ENCODE results near the gene LITAFD.

DNA sequence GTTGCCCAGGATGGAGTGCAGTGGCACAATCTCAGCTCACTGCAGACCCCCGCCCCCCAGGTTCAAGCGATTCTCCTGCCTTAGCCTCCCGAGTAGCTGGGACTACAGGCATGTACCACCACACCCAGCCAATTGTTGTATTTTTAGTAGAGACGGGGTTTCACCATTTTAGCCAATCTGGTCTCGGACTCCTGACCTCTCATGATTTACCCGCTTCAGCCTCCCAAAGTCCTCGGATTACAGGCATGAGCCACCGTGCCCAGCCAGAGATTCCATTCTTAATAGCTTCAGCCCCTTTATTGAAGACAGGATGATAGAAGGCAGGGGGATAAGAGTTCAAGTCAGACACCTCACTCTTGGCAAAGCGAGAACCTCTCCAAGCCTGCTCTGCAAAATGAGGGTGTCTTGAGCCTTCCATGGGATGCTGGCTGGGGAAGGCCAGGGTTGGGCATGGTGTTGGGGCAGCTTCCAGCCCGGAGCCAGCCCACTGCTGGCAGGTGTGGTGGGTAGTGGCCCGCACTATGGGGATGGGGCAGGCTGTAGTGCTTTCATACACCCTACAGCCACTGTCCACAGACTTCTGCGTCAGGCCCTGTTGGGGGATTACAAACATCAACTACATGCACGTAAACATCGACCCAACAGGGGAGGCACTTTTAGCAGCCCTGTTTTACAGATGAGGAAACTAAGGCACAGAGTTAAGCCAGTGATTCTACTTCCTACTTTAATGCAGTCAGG is 16.8 kb upstream of the LITAFD start:
- TF ChIP-seq POLR2A (IDR thresholded peaks at IDR 0.05; ENCODE audit: low read depth, low read length) (no peak; the same call in 1 of the 2 replicates), TAF1 (IDR thresholded peaks at IDR 0.05; ENCODE audit: borderline replicate concordance, low read depth, low read length) (no peak)
